Gastrocnemius medialis (tissue), 4 donors: ENCODE data around the gene UPP1. TPM values are rescaled to one million over a fixed set of nuclear protein-coding genes. Genes with fewer than 3 reads are reported as not detected.

Experiments used
- ATAC-seq, 2 donors: fragments of 150-250 bp; one replicate each; pipeline ENCODE4 v1.9.1; 2016
- DNase-seq, 2 donors: peaks; one replicate each; pipeline ENCODE4 v3.0.0-alpha.2; 2019
- H3K27ac ChIP-seq, 4 donors: fragments of 200-600 bp; sonication (generic); 1 replicate in 1 of 4; 2 replicates in 3 of 4; pipeline ENCODE4 v1.5.1; 2016 to 2018; ENCODE audit warnings: mild to moderate bottlenecking in 2 of 4, moderate library complexity in 1 of 4
- H3K27me3 ChIP-seq, 3 donors: fragments of 200-600 bp; sonication (generic) in 2 of 3; 1 replicate in 1 of 3; 2 replicates in 2 of 3; pipeline versions ENCODE4 v1.5.1 to v1.6.0; 2016 to 2019; ENCODE audit warnings: mild to moderate bottlenecking in 1 of 3, moderate library complexity in 1 of 3
- H3K36me3 ChIP-seq, 2 donors: fragments of 200-600 bp; sonication (generic) in 1 of 2; one replicate each; pipeline ENCODE4 v1.5.1; 2017 to 2018
- H3K4me1 ChIP-seq, 2 donors: fragments of 200-600 bp; sonication (generic) in 1 of 2; one replicate each; pipeline ENCODE4 v1.5.1; 2016 to 2017; ENCODE audit warnings: mild to moderate bottlenecking in 2 of 2
- H3K4me3 ChIP-seq, 4 donors: fragments of 200-600 bp; sonication (generic) in 3 of 4; 1 replicate in 1 of 4; 2 replicates in 3 of 4; pipeline ENCODE4 v1.5.1; 2016 to 2019; ENCODE audit warnings: mild to moderate bottlenecking in 2 of 4
- H3K9me3 ChIP-seq, 3 donors: fragments of 200-600 bp; sonication (generic) in 2 of 3; 1 replicate in 1 of 3; 2 replicates in 2 of 3; pipeline ENCODE4 v1.5.1; 2016 to 2019
- POLR2A ChIP-seq, 2 donors: fragments of 450-650 bp; IDR thresholded peaks; one replicate each; pipeline ENCODE4 v1.6.1; 2017; ENCODE audit warnings: antibody characterized with exemption in 2 of 2, mild to moderate bottlenecking in 2 of 2, moderate library complexity in 2 of 2
- in situ Hi-C, 4 donors: fragments of 200-750 bp; cut with MboI; loops; one replicate each; pipeline versions ENCODE4 v1.15.0 to v1.8.0; 2017; ENCODE audit warnings: low sequenced_read_pairs in 4 of 4
- intact Hi-C: fragments of 100-400 bp; cut with DNase I; formaldehyde crosslinking; loops from one replicate; pipeline ENCODE4 v1.15.1; 2023; ENCODE audit warnings: low total_unique reads
- total RNA-seq, 4 donors: library from RNA; depleted of rRNA; stranded (reverse); fragments of >200 nt; gene quantifications; one replicate each; pipeline versions ENCODE4 v1.1.0 to v1.2.3, GENCODE V29; 2016
- TF ChIP-seq, protein P1 (sequence below), 5 experiments: fragments of 450-650 bp in 3 of 5; fragments of 200-600 bp in 2 of 5; sonication (generic) in 2 of 5; IDR thresholded peaks in 4 of 5; conservative IDR thresholded peaks in 1 of 5; 1 replicate in 4 of 5; 2 replicates in 1 of 5; pipeline ENCODE4 v1.5.1; 2016 to 2019; ENCODE audit warnings: antibody characterized with exemption in 5 of 5, mild to moderate bottlenecking in 3 of 5, moderate library complexity in 3 of 5

UPP1 gene
- total RNA-seq, 4 donors from 2014 or later = 1.7 to 7.1 (median 5.8) TPM

DNA sequence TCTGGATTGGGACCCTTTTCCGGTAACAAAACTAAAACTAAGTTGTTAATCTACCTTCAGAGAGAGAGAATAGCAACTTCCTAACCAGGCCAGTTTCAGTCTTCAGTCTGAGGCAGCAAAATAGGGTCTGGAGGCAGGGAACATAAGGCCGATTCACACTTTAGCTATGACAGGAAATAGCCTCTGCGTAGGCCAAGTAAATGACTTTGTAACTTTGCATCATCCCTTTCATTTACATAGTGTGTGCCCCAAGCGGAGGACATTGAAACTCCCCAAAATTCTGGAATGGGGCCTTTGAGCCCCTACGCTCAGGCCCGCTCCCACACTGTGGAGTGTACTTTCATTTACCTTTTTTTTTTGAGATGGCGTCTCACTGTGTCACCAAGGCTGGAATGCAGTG lies 1.7 kb upstream of the UPP1 start:
- intact Hi-C loops = no loop called here
- Histone ChIP-seq H3K27me3 (no peaks in the 10 kb centered on the region), H3K36me3 (peaks cover 0 to 6% of the 10 kb centered on the region in 2 donors), H3K27ac (peak overlapping the region; percentile 93 to 99 (median 96)), H3K4me3 (no peak overlapping the region), H3K9me3 (no peaks in the 10 kb centered on the region), H3K4me1 (peaks cover 6 to 15% of the 10 kb centered on the region in 2 donors)
- TF ChIP-seq, protein P1, sequence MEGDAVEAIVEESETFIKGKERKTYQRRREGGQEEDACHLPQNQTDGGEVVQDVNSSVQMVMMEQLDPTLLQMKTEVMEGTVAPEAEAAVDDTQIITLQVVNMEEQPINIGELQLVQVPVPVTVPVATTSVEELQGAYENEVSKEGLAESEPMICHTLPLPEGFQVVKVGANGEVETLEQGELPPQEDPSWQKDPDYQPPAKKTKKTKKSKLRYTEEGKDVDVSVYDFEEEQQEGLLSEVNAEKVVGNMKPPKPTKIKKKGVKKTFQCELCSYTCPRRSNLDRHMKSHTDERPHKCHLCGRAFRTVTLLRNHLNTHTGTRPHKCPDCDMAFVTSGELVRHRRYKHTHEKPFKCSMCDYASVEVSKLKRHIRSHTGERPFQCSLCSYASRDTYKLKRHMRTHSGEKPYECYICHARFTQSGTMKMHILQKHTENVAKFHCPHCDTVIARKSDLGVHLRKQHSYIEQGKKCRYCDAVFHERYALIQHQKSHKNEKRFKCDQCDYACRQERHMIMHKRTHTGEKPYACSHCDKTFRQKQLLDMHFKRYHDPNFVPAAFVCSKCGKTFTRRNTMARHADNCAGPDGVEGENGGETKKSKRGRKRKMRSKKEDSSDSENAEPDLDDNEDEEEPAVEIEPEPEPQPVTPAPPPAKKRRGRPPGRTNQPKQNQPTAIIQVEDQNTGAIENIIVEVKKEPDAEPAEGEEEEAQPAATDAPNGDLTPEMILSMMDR (IDR thresholded peaks at IDR 0.05 in 4 of 5, conservative IDR thresholded peaks at IDR 0.05 in 1 of 5) = no peak
- no peak for TF ChIP-seq POLR2A (IDR thresholded peaks at IDR 0.05)
- DNase-seq = no peak
- in situ Hi-C loops = no loop called here
- no peak for ATAC-seq

DNA sequence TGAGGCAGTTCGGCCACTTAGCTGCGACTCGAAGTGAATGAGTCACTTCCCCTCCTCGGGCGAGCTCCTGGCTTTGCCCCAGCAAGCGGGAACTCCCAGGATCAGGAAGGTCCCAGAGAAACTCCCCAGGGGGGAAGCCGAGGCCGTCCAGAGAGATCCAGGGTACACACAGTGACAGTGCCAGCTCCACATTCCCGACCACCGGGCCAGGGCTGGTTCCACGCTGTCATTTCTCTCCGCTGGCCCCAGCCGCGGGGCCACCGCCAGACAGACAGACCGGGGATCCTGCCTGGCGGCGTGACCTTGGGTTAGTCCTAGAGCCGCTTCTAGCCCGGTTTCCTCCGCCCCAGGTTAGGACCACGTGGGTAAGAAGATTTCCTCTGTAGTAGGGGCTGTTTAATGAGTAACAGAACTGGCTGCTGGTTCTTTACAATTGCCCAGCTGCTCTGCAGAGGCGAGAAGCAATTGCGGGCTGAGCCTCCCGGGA lies 463 bp upstream of the UPP1 start:
- peak; percentile 70 to 83 for DNase-seq
- Histone ChIP-seq H3K9me3 (no peaks in the 10 kb centered on the region), H3K27ac (peak overlapping the region; percentile 93 to 99 (median 96)), H3K27me3 (no peaks in the 10 kb centered on the region), H3K4me1 (peaks cover 6 to 15% of the 10 kb centered on the region in 2 donors), H3K4me3 (peak overlapping the region; percentile 65 to 98 (median 86)), H3K36me3 (peaks cover 0 to 9% of the 10 kb centered on the region in 2 donors)
- in situ Hi-C loops = no loop called here
- ATAC-seq = peak; percentile 81 to 86
- peak in 1 of 2 donors; percentile 21 for TF ChIP-seq POLR2A (IDR thresholded peaks at IDR 0.05)
- TF ChIP-seq, protein P1 (IDR thresholded peaks at IDR 0.05 in 4 of 5, conservative IDR thresholded peaks at IDR 0.05 in 1 of 5) = no peak
- intact Hi-C loops = loop anchor here (1.0 kb wide), 2 partner anchors 53 to 109 kb away; partner anchors contain the start of genes C7orf57 and HUS1

DNA sequence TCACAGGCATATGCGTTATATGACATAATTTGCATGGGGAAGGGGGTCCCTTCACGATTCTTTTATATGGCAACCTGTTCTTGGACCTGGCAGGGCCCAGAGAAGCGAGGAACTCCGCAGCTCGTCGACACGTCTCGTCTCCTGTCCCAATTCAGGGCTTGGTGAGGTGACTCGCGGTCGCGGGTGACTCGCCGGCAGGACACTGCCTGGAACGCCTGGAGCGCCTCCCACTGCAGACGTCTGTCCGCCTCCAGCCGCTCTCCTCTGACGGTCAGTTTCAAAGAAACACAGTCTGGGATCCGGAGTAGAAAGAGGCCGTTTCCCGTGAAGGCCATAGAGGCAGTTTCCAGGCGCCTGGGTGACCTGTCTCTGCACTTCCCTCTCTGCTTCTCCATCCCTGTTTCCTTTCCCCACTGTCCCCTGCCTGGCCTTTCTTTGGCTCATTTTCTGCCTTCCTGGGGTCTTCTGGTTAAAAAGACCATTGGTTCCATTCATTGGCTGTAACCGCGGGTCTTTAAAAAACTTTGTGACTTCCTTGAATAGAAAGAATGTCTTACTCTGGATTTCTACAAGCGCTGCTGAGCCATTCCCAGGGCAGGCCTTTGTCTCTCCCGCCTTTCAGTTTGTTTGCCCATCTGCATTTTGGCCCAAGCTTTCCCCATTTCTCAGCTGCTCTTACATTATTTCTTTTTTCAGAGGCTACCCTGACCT lies 1.2 kb downstream of the UPP1 start:
- TF ChIP-seq, protein P1 (IDR thresholded peaks at IDR 0.05 in 4 of 5, conservative IDR thresholded peaks at IDR 0.05 in 1 of 5) = no peak
- TF ChIP-seq POLR2A (IDR thresholded peaks at IDR 0.05) = no peak
- Histone ChIP-seq H3K27ac (peak overlapping the region; percentile 93 to 99 (median 96)), H3K4me1 (peaks cover 6 to 12% of the 10 kb centered on the region in 2 donors), H3K9me3 (no peaks in the 10 kb centered on the region), H3K4me3 (peak overlapping the region; percentile 65 to 98 (median 86)), H3K27me3 (no peaks in the 10 kb centered on the region), H3K36me3 (peaks cover 0 to 21% of the 10 kb centered on the region in 2 donors)
- in situ Hi-C loops (loop anchor here in 2 of 4 donors (10.0 kb wide), 2 partner anchors 105 to 115 kb away; partner anchors contain the start of gene HUS1 (in 1 of the 2)), intact Hi-C loops (no loop called here)
- peak in 1 of 2 donors; percentile 34 for DNase-seq
- no peak for ATAC-seq

DNA sequence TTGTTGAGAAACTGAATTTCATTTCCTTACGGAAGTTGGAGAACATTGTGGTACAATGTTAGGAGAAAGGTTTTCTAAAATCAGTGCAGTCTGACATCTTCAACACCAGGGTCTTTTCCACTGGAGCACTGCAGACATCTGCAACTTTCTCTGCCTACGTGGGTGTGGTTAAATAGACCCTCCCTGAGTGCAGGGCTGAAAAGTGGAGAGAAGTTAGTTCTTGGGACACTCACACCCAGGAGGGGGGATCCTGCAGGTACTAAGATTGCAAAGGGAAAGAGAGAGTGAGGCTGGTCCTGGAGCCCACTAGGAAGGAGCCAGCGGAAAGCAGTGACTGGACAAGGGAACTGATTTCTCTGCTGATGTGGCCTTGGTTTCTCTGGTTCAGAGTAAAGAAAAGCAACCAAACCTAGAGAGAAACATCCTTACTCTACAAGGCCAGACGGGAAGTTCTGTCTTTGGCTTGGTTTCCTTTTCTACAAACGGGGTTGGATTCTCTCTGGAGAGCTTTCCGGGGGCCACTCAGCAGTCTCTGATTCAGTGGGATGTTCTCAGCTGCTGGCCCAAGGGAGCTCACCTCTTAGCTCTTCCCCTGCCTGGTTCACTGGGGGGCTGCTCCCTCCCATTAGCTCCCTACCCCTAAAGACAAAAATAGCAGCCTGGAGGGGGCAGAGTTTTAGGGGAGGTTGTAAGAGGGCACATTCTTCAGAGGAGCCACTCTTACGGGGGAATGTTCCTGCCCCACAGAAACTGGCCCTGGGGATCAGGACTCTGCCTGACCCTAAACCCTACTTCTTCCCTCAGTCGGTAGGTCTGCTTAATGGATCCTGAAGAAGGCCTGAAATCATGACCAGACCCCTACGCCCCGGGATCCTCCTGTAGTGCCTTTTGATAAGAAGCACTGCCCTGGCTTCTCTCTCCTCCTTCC lies 2.7 kb downstream of the UPP1 start:
- H3K27ac ChIP-seq = no peak overlapping the region
- peaks cover 0 to 30% of the 10 kb centered on the region in 2 donors for H3K36me3 ChIP-seq
- no peaks in the 10 kb centered on the region for H3K9me3 ChIP-seq
- peaks cover 6 to 7% of the 10 kb centered on the region in 2 donors for H3K4me1 ChIP-seq
- no peak for DNase-seq
- H3K27me3 ChIP-seq = no peaks in the 10 kb centered on the region
- TF ChIP-seq POLR2A (IDR thresholded peaks at IDR 0.05) = no peak
- TF ChIP-seq, protein P1 (IDR thresholded peaks at IDR 0.05 in 4 of 5, conservative IDR thresholded peaks at IDR 0.05 in 1 of 5) = no peak
- intact Hi-C loops = no loop called here
- no peak overlapping the region for H3K4me3 ChIP-seq
- in situ Hi-C loops = loop anchor here in 2 of 4 donors (10.0 kb wide), 2 partner anchors 107 to 117 kb away; partner anchors contain the start of gene HUS1 (in 1 of the 2)
- ATAC-seq = no peak
